ENCODE measurements around the gene DDX41. TPM values are rescaled to one million over a fixed set of nuclear protein-coding genes. Genes with fewer than 3 reads are reported as not detected.
A peak's percentile ranks its signal among the peaks of the same experiment; 100 is the strongest.

The DDX41 gene
- total and polyA plus RNA-seq, 8 donors = 24.3 to 88.1 (median 42.7) TPM

GRCh38 chr5:177545487-177546257 is 28.9 kb upstream of the DDX41 start:
- FAIRE-seq (no peak), ATAC-seq (peak in 3 of 4 donors; percentile 33 to 54 (median 50)), DNase-seq (no peak)
- 73 to 75% methylated on average over 4 of the region's 4 CpGs for WGBS, 2 donors
- no peaks in the 10 kb centered on the region for H3K27me3 ChIP-seq
- no peaks in the 10 kb centered on the region for H3K9me3 ChIP-seq
- intact Hi-C loops (cut with DNase I) = no loop called here
- H3K36me3 ChIP-seq = peaks cover 0 to 2% (median 0%) of the 10 kb centered on the region in 3 donors
- no peak for TF ChIP-seq CTCF (IDR thresholded peaks at IDR 0.05)
- peak overlapping the region in 2 of 4 donors; percentile 1 to 69 for H3K27ac ChIP-seq
- no peak overlapping the region for H3K4me3 ChIP-seq
- H3K4me1 ChIP-seq = peaks cover 7 to 21% (median 8%) of the 10 kb centered on the region in 3 donors

GRCh38 chr5:177542816-177543465 is 26.2 kb upstream of the DDX41 start:
- no peak for ATAC-seq
- DNase-seq = no peak
- Histone ChIP-seq H3K36me3 (peaks cover 0 to 7% (median 2%) of the 10 kb centered on the region in 3 donors), H3K27ac (no peak overlapping the region), H3K9me3 (no peaks in the 10 kb centered on the region), H3K27me3 (no peaks in the 10 kb centered on the region), H3K4me3 (no peak overlapping the region), H3K4me1 (peaks cover 8 to 33% (median 15%) of the 10 kb centered on the region in 3 donors)
- FAIRE-seq = no peak
- TF ChIP-seq CTCF (IDR thresholded peaks at IDR 0.05) = no peak
- intact Hi-C loops (cut with DNase I) = no loop called here
- WGBS, 2 donors = 89 to 92% methylated on average over 4 of the region's 4 CpGs

GRCh38 chr5:177540438-177540837 is 23.7 kb upstream of the DDX41 start:
- peaks cover 0 to 16% (median 2%) of the 10 kb centered on the region in 3 donors for H3K36me3 ChIP-seq
- intact Hi-C loops (cut with DNase I) = no loop called here
- no peak overlapping the region for H3K4me3 ChIP-seq
- H3K27ac ChIP-seq = no peak overlapping the region
- no peak for TF ChIP-seq CTCF (IDR thresholded peaks at IDR 0.05)
- ATAC-seq (no peak), DNase-seq (no peak), FAIRE-seq (no peak)
- no peaks in the 10 kb centered on the region for H3K9me3 ChIP-seq
- H3K27me3 ChIP-seq = no peaks in the 10 kb centered on the region
- 58 to 72% methylated on average over 3 of the region's 3 CpGs for WGBS, 2 donors
- peaks cover 8 to 32% (median 19%) of the 10 kb centered on the region in 3 donors for H3K4me1 ChIP-seq

GRCh38 chr5:177539411-177539810 is 22.6 kb upstream of the DDX41 start:
- H3K36me3 ChIP-seq = peaks cover 0 to 16% (median 2%) of the 10 kb centered on the region in 3 donors
- H3K4me1 ChIP-seq = peaks cover 8 to 29% (median 19%) of the 10 kb centered on the region in 3 donors
- intact Hi-C loops (cut with DNase I) = no loop called here
- ATAC-seq (peak in 2 of 4 donors; percentile 6 to 29), DNase-seq (no peak), FAIRE-seq (no peak)
- no peaks in the 10 kb centered on the region for H3K27me3 ChIP-seq
- H3K4me3 ChIP-seq = no peak overlapping the region
- H3K27ac ChIP-seq = no peak overlapping the region
- no peaks in the 10 kb centered on the region for H3K9me3 ChIP-seq
- WGBS, 2 donors = 83 to 88% methylated on average over 2 of the region's 2 CpGs
- TF ChIP-seq CTCF (IDR thresholded peaks at IDR 0.05) = no peak

All from pancreas (tissue), 10 donors.